ENCODE data around the gene PRTG.

DNA sequence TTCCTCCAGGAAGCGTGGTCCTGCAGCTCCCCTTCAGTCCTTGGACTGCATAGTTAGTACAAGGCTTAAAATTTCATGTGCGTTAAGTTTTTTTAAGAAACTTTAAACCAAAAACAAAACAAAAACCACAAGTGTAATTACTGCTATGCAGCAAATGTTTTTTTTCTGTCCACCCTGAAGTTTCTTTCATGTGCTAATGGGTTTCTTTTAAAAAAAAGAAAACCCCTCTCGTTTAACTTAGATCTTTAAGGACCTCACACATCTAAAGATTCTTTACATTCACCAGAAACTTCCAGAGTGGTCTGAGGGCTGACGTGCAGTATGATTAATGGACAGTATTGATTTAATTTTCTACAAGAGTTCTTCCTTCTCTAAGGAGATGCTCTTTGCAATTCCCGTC, 82.8 kb downstream of the PRTG start:
- TF ChIP-seq, protein P1, sequence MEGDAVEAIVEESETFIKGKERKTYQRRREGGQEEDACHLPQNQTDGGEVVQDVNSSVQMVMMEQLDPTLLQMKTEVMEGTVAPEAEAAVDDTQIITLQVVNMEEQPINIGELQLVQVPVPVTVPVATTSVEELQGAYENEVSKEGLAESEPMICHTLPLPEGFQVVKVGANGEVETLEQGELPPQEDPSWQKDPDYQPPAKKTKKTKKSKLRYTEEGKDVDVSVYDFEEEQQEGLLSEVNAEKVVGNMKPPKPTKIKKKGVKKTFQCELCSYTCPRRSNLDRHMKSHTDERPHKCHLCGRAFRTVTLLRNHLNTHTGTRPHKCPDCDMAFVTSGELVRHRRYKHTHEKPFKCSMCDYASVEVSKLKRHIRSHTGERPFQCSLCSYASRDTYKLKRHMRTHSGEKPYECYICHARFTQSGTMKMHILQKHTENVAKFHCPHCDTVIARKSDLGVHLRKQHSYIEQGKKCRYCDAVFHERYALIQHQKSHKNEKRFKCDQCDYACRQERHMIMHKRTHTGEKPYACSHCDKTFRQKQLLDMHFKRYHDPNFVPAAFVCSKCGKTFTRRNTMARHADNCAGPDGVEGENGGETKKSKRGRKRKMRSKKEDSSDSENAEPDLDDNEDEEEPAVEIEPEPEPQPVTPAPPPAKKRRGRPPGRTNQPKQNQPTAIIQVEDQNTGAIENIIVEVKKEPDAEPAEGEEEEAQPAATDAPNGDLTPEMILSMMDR (IDR thresholded peaks at IDR 0.05; ENCODE audit: low read depth, low read length): no peak
- no peak for TF ChIP-seq POLR2A (IDR thresholded peaks at IDR 0.05; ENCODE audit: extremely low read depth, insufficient read length)
- TF ChIP-seq, protein P2, sequence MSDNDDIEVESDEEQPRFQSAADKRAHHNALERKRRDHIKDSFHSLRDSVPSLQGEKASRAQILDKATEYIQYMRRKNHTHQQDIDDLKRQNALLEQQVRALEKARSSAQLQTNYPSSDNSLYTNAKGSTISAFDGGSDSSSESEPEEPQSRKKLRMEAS (IDR thresholded peaks at IDR 0.05; ENCODE audit: low read depth, low read length): no peak

Data from NB4 (cell line).